Suprapubic skin (tissue), 3 donors: ENCODE measurements around the gene ZNF778.

Experiments
- CTCF ChIP-seq, 2 donors: fragments of 200-600 bp in 1 of 2; fragments of 450-650 bp in 1 of 2; sonication (generic) in 1 of 2; IDR thresholded peaks; one replicate each; pipeline ENCODE4 v1.5.1; 2016 to 2019; ENCODE audit warnings: antibody characterized with exemption in 2 of 2, mild to moderate bottlenecking in 1 of 2, moderate library complexity in 1 of 2
- POLR2A ChIP-seq, 2 donors: fragments of 450-650 bp; IDR thresholded peaks; one replicate each; pipeline ENCODE4 v1.6.1; 2017; ENCODE audit warnings: antibody characterized with exemption in 2 of 2, mild to moderate bottlenecking in 2 of 2, moderate library complexity in 2 of 2

GRCh38 chr16:89172171-89172527, 45.4 kb upstream of the ZNF778 start:
- TF ChIP-seq CTCF (IDR thresholded peaks at IDR 0.05) (no peak), POLR2A (IDR thresholded peaks at IDR 0.05) (no peak)
